ENCODE results near the gene ACSS3. TPM values are rescaled to one million over a fixed set of nuclear protein-coding genes. Genes with fewer than 3 reads are reported as not detected.

Gene ACSS3
- total RNA-seq, 1 donor from 2014 or later: 18.7 TPM

DNA sequence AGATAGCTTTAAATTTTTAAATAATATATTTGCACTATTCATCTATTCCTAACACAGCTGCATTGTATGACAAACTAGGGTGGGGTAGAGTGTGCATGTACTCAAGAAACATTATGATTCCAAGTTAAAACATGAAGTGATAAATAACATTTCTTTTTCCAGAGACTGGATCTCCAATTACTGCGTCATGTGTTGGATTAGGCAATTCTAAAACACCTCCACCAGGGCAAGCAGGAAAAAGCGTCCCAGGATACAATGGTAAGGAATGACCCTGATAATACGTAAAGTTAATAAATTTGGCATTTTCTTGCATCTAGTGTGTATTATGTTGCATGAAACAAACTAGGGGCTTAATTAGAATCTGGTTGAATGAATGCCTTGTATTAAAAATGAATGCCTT, 138.9 kb downstream of the ACSS3 start:
- TF ChIP-seq, protein P1, sequence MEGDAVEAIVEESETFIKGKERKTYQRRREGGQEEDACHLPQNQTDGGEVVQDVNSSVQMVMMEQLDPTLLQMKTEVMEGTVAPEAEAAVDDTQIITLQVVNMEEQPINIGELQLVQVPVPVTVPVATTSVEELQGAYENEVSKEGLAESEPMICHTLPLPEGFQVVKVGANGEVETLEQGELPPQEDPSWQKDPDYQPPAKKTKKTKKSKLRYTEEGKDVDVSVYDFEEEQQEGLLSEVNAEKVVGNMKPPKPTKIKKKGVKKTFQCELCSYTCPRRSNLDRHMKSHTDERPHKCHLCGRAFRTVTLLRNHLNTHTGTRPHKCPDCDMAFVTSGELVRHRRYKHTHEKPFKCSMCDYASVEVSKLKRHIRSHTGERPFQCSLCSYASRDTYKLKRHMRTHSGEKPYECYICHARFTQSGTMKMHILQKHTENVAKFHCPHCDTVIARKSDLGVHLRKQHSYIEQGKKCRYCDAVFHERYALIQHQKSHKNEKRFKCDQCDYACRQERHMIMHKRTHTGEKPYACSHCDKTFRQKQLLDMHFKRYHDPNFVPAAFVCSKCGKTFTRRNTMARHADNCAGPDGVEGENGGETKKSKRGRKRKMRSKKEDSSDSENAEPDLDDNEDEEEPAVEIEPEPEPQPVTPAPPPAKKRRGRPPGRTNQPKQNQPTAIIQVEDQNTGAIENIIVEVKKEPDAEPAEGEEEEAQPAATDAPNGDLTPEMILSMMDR (IDR thresholded peaks at IDR 0.05; ENCODE audit: unreplicated experiment): no peak
- H3K4me3 Mint-ChIP-seq (ENCODE audit: unreplicated experiment): no peak overlapping the region
- no peaks in the 10 kb centered on the region for H3K9me3 Mint-ChIP-seq (ENCODE audit: unreplicated experiment)
- peaks cover 2% of the 10 kb centered on the region for H3K4me1 Mint-ChIP-seq (ENCODE audit: unreplicated experiment)
- no peak for DNase-seq (ENCODE audit: low spot score)
- H3K36me3 Mint-ChIP-seq (ENCODE audit: low read depth, unreplicated experiment): no peaks in the 10 kb centered on the region
- no peaks in the 10 kb centered on the region for H3K27me3 Mint-ChIP-seq (ENCODE audit: unreplicated experiment)
- H3K27ac Mint-ChIP-seq (ENCODE audit: unreplicated experiment): no peak overlapping the region

DNA sequence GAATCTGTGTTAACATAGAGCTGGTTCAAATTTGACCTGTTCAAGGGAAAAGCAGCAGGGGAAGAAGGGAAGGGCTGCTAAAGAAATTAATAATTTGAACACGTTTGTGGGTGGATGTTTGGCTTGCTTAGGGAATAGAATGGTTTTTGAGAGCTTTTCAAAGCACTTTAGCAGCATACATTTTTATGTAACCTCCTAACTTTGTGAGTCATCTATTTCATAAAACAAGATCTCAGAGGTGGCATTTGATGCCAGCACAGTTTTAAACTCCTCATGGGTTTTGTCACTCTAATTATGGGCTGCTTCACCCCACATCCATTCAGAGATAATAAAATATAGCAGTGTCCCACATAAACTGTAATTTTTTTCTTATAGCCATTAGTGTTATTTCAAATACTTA, 143.8 kb downstream of the ACSS3 start:
- H3K27me3 Mint-ChIP-seq (ENCODE audit: unreplicated experiment): no peaks in the 10 kb centered on the region
- H3K9me3 Mint-ChIP-seq (ENCODE audit: unreplicated experiment): no peaks in the 10 kb centered on the region
- no peak overlapping the region for H3K27ac Mint-ChIP-seq (ENCODE audit: unreplicated experiment)
- no peak for DNase-seq (ENCODE audit: low spot score)
- H3K36me3 Mint-ChIP-seq (ENCODE audit: low read depth, unreplicated experiment): no peaks in the 10 kb centered on the region
- no peak overlapping the region for H3K4me3 Mint-ChIP-seq (ENCODE audit: unreplicated experiment)
- H3K4me1 Mint-ChIP-seq (ENCODE audit: unreplicated experiment): no peaks in the 10 kb centered on the region
- TF ChIP-seq, protein P1 (IDR thresholded peaks at IDR 0.05; ENCODE audit: unreplicated experiment): no peak

- TF ChIP-seq, protein P1 (IDR thresholded peaks at IDR 0.05; ENCODE audit: unreplicated experiment): no peak
- no peak for DNase-seq (ENCODE audit: low spot score)
- no peak overlapping the region for H3K27ac Mint-ChIP-seq (ENCODE audit: unreplicated experiment)
- H3K4me1 Mint-ChIP-seq (ENCODE audit: unreplicated experiment): no peaks in the 10 kb centered on the region
- H3K36me3 Mint-ChIP-seq (ENCODE audit: low read depth, unreplicated experiment): no peaks in the 10 kb centered on the region
- H3K27me3 Mint-ChIP-seq (ENCODE audit: unreplicated experiment): no peaks in the 10 kb centered on the region
- H3K4me3 Mint-ChIP-seq (ENCODE audit: unreplicated experiment): no peak overlapping the region
- no peaks in the 10 kb centered on the region for H3K9me3 Mint-ChIP-seq (ENCODE audit: unreplicated experiment)
Observed at GRCh38 chr12:81222846-81223592, 145.1 kb downstream of the ACSS3 start.

DNA sequence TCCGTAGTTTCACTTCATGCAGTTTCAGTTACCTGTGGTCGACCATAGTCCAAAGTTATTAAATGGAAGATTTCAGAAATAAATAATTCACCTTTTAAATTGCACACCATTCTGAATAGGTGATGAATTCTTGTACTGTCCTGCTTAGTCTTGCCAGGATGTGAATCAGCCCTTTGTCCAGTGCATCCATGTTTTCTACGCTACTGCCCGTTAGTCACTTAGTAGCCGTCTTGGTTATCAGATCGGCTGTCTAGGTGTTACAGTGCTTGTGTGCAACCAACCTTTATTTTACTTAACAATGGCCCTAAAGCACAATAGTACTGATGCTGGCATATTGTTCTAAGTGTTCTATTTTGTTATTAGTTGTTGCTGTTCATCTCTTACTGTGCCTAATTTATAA, 146.7 kb downstream of the ACSS3 start:
- Mint-ChIP-seq H3K27ac (ENCODE audit: unreplicated experiment) (no peak overlapping the region), H3K9me3 (ENCODE audit: unreplicated experiment) (no peaks in the 10 kb centered on the region)

GRCh38 chr12:81229759-81230158, 151.9 kb downstream of the ACSS3 start:
- H3K27ac Mint-ChIP-seq (ENCODE audit: unreplicated experiment): no peak overlapping the region
- no peak for DNase-seq (ENCODE audit: low spot score)
- TF ChIP-seq, protein P1 (IDR thresholded peaks at IDR 0.05; ENCODE audit: unreplicated experiment): no peak
- H3K36me3 Mint-ChIP-seq (ENCODE audit: low read depth, unreplicated experiment): no peaks in the 10 kb centered on the region
- H3K27me3 Mint-ChIP-seq (ENCODE audit: unreplicated experiment): no peaks in the 10 kb centered on the region
- H3K9me3 Mint-ChIP-seq (ENCODE audit: unreplicated experiment): no peaks in the 10 kb centered on the region
- no peak overlapping the region for H3K4me3 Mint-ChIP-seq (ENCODE audit: unreplicated experiment)
- H3K4me1 Mint-ChIP-seq (ENCODE audit: unreplicated experiment): peaks cover 6% of the 10 kb centered on the region

More for the DNA sequence above, 146.7 kb downstream of the ACSS3 start:
- H3K4me1 Mint-ChIP-seq (ENCODE audit: unreplicated experiment): no peaks in the 10 kb centered on the region
- DNase-seq (ENCODE audit: low spot score): no peak
- no peaks in the 10 kb centered on the region for H3K27me3 Mint-ChIP-seq (ENCODE audit: unreplicated experiment)
- TF ChIP-seq, protein P1 (IDR thresholded peaks at IDR 0.05; ENCODE audit: unreplicated experiment): no peak
- H3K4me3 Mint-ChIP-seq (ENCODE audit: unreplicated experiment): no peak overlapping the region
- H3K36me3 Mint-ChIP-seq (ENCODE audit: low read depth, unreplicated experiment): no peaks in the 10 kb centered on the region
